Gastrocnemius medialis (tissue), 4 donors: ENCODE results near the gene TBCD. TPM values are rescaled to one million over a fixed set of nuclear protein-coding genes. Genes with fewer than 3 reads are reported as not detected.

Experiments used
- ATAC-seq, 2 donors: fragments of 150-250 bp; one replicate each; pipeline ENCODE4 v1.9.1; 2016
- DNase-seq, 2 donors: peaks; one replicate each; pipeline ENCODE4 v3.0.0-alpha.2; 2019
- H3K27ac ChIP-seq, 4 donors: fragments of 200-600 bp; sonication (generic); 1 replicate in 1 of 4; 2 replicates in 3 of 4; pipeline ENCODE4 v1.5.1; 2016 to 2018; ENCODE audit warnings: mild to moderate bottlenecking in 2 of 4, moderate library complexity in 1 of 4
- H3K27me3 ChIP-seq, 3 donors: fragments of 200-600 bp; sonication (generic) in 2 of 3; 1 replicate in 1 of 3; 2 replicates in 2 of 3; pipeline versions ENCODE4 v1.5.1 to v1.6.0; 2016 to 2019; ENCODE audit warnings: mild to moderate bottlenecking in 1 of 3, moderate library complexity in 1 of 3
- H3K36me3 ChIP-seq, 2 donors: fragments of 200-600 bp; sonication (generic) in 1 of 2; one replicate each; pipeline ENCODE4 v1.5.1; 2017 to 2018
- H3K4me1 ChIP-seq, 2 donors: fragments of 200-600 bp; sonication (generic) in 1 of 2; one replicate each; pipeline ENCODE4 v1.5.1; 2016 to 2017; ENCODE audit warnings: mild to moderate bottlenecking in 2 of 2
- H3K4me3 ChIP-seq, 4 donors: fragments of 200-600 bp; sonication (generic) in 3 of 4; 1 replicate in 1 of 4; 2 replicates in 3 of 4; pipeline ENCODE4 v1.5.1; 2016 to 2019; ENCODE audit warnings: mild to moderate bottlenecking in 2 of 4
- H3K9me3 ChIP-seq, 3 donors: fragments of 200-600 bp; sonication (generic) in 2 of 3; 1 replicate in 1 of 3; 2 replicates in 2 of 3; pipeline ENCODE4 v1.5.1; 2016 to 2019
- CTCF ChIP-seq, 5 experiments: fragments of 450-650 bp in 3 of 5; fragments of 200-600 bp in 2 of 5; sonication (generic) in 2 of 5; IDR thresholded peaks in 4 of 5; conservative IDR thresholded peaks in 1 of 5; 1 replicate in 4 of 5; 2 replicates in 1 of 5; pipeline ENCODE4 v1.5.1; 2016 to 2019; ENCODE audit warnings: antibody characterized with exemption in 5 of 5, mild to moderate bottlenecking in 3 of 5, moderate library complexity in 3 of 5
- POLR2A ChIP-seq, 2 donors: fragments of 450-650 bp; IDR thresholded peaks; one replicate each; pipeline ENCODE4 v1.6.1; 2017; ENCODE audit warnings: antibody characterized with exemption in 2 of 2, mild to moderate bottlenecking in 2 of 2, moderate library complexity in 2 of 2
- in situ Hi-C, 4 donors: fragments of 200-750 bp; cut with MboI; loops; one replicate each; pipeline versions ENCODE4 v1.15.0 to v1.8.0; 2017; ENCODE audit warnings: low sequenced_read_pairs in 4 of 4
- intact Hi-C: fragments of 100-400 bp; cut with DNase I; formaldehyde crosslinking; loops from one replicate; pipeline ENCODE4 v1.15.1; 2023; ENCODE audit warnings: low total_unique reads
- total RNA-seq, 4 donors: library from RNA; depleted of rRNA; stranded (reverse); fragments of >200 nt; gene quantifications; one replicate each; pipeline versions ENCODE4 v1.1.0 to v1.2.3, GENCODE V29; 2016

The TBCD gene
- total RNA-seq, 4 donors from 2014 or later = 18.0 to 50.4 (median 33.3) TPM

- no peaks in the 10 kb centered on the region for H3K4me1 ChIP-seq
- no peaks in the 10 kb centered on the region for H3K9me3 ChIP-seq
- H3K36me3 ChIP-seq = peaks cover 0 to 6% of the 10 kb centered on the region in 2 donors
- no peak overlapping the region for H3K4me3 ChIP-seq
- in situ Hi-C loops = no loop called here
- no peak for TF ChIP-seq POLR2A (IDR thresholded peaks at IDR 0.05)
- no peak for TF ChIP-seq CTCF (IDR thresholded peaks at IDR 0.05 in 4 of 5, conservative IDR thresholded peaks at IDR 0.05 in 1 of 5)
- ATAC-seq (peak in 1 of 2 donors; percentile 37), DNase-seq (no peak)
- intact Hi-C loops = no loop called here
- H3K27ac ChIP-seq = peak overlapping the region; percentile 2 to 66 (median 58)
- no peaks in the 10 kb centered on the region for H3K27me3 ChIP-seq
These were observed 43.1 kb downstream of the TBCD start for GRCh38 chr17:82794781-82795482.

- no peak for TF ChIP-seq POLR2A (IDR thresholded peaks at IDR 0.05)
- TF ChIP-seq CTCF (IDR thresholded peaks at IDR 0.05 in 4 of 5, conservative IDR thresholded peaks at IDR 0.05 in 1 of 5) = no peak
- Histone ChIP-seq H3K27ac (peak overlapping the region; percentile 2 to 66 (median 58)), H3K4me1 (no peaks in the 10 kb centered on the region), H3K36me3 (peaks cover 0 to 10% of the 10 kb centered on the region in 2 donors), H3K9me3 (no peaks in the 10 kb centered on the region), H3K27me3 (no peaks in the 10 kb centered on the region), H3K4me3 (no peak overlapping the region)
- intact Hi-C loops = no loop called here
- no peak for ATAC-seq
- no peak for DNase-seq
- in situ Hi-C loops = no loop called here
These were observed 43.8 kb downstream of the TBCD start for GRCh38 chr17:82795615-82796014.

GRCh38 chr17:82797061-82797460 is 45.2 kb downstream of the TBCD start:
- in situ Hi-C loops = no loop called here
- DNase-seq (no peak), ATAC-seq (no peak)
- H3K27me3 ChIP-seq = no peaks in the 10 kb centered on the region
- no peaks in the 10 kb centered on the region for H3K4me1 ChIP-seq
- H3K9me3 ChIP-seq = no peaks in the 10 kb centered on the region
- intact Hi-C loops = no loop called here
- no peak for TF ChIP-seq CTCF (IDR thresholded peaks at IDR 0.05 in 4 of 5, conservative IDR thresholded peaks at IDR 0.05 in 1 of 5)
- no peak for TF ChIP-seq POLR2A (IDR thresholded peaks at IDR 0.05)
- no peak overlapping the region for H3K4me3 ChIP-seq
- H3K36me3 ChIP-seq = peaks cover 0 to 10% of the 10 kb centered on the region in 2 donors
- no peak overlapping the region for H3K27ac ChIP-seq

- ATAC-seq (no peak), DNase-seq (no peak)
- intact Hi-C loops (no loop called here), in situ Hi-C loops (no loop called here)
- Histone ChIP-seq H3K4me3 (no peak overlapping the region), H3K27me3 (no peaks in the 10 kb centered on the region), H3K4me1 (peaks cover 0 to under 1% of the 10 kb centered on the region in 2 donors), H3K27ac (no peak overlapping the region), H3K36me3 (peaks cover 0 to 10% of the 10 kb centered on the region in 2 donors), H3K9me3 (no peaks in the 10 kb centered on the region)
- TF ChIP-seq CTCF (IDR thresholded peaks at IDR 0.05 in 4 of 5, conservative IDR thresholded peaks at IDR 0.05 in 1 of 5) (no peak), POLR2A (IDR thresholded peaks at IDR 0.05) (no peak)
These were observed 46.9 kb downstream of the TBCD start for GRCh38 chr17:82798752-82799151.
